Activated CD4-positive, alpha-beta memory T cell treated with anti-CD3 and anti-CD28 coated beads for 36 hours (primary cell): ENCODE results near the gene SP8. TPM values are rescaled to one million over a fixed set of nuclear protein-coding genes. Genes with fewer than 3 reads are reported as not detected.

Experiments
- CTCF ChIA-PET: fragments of 350-600 bp; sonication (Branson Sonifier 250); formaldehyde crosslinking; loops from one replicate; lab custom pipeline; 2021; ENCODE audit warnings: antibody characterized with exemption, inconsistent platforms; lab: Charles Lee
- POLR2A ChIA-PET: fragments of 350-600 bp; sonication (Branson Sonifier 250); formaldehyde crosslinking; loops from one replicate; lab custom pipeline; 2021; ENCODE audit warnings: antibody characterized with exemption; lab: Charles Lee
- DNase-seq: peaks from one replicate; pipeline ENCODE4 v3.0.0-alpha.2; 2020
- H3K27ac Mint-ChIP-seq: one replicate; pipeline ENCODE4 v1.8.0; 2021; ENCODE audit warnings: mixed read lengths
- H3K27me3 Mint-ChIP-seq: one replicate; pipeline ENCODE4 v1.8.0; 2021; ENCODE audit warnings: mixed read lengths
- H3K36me3 Mint-ChIP-seq: one replicate; pipeline ENCODE4 v1.8.0; 2021; ENCODE audit warnings: mixed read lengths
- H3K4me1 Mint-ChIP-seq: one replicate; pipeline ENCODE4 v1.8.0; 2021; ENCODE audit warnings: low read depth, mixed read lengths
- H3K4me3 Mint-ChIP-seq: one replicate; pipeline ENCODE4 v1.8.0; 2021; ENCODE audit warnings: mild to moderate bottlenecking, mixed read lengths
- H3K9me3 Mint-ChIP-seq: one replicate; pipeline ENCODE4 v1.8.0; 2021; ENCODE audit warnings: mixed read lengths
- intact Hi-C: fragments of 100-400 bp; cut with micrococcal nuclease; formaldehyde crosslinking; loops from one replicate; pipeline ENCODE4 v1.15.1; 2023
- total RNA-seq, 2 experiments: library from RNA; stranded (reverse); gene quantifications; one replicate each; pipeline ENCODE4 v1.2.3, GENCODE V29; 2021

SP8 gene
- total RNA-seq, 2 experiments from 2014 or later = not detected

- ChIA-PET POLR2A (no interaction called here), CTCF (no interaction called here)
- H3K4me1 Mint-ChIP-seq = peaks cover 15% of the 10 kb centered on the region
- no peak overlapping the region for H3K4me3 Mint-ChIP-seq
- peaks cover 12% of the 10 kb centered on the region for H3K36me3 Mint-ChIP-seq
- intact Hi-C loops = loop anchor here (5.0 to 10.0 kb wide), 2 partner anchors 749 to 1678 kb away; partner anchors contain the start of genes DNAH11 and TWIST1
- no peak overlapping the region for H3K27ac Mint-ChIP-seq
- peaks cover 3% of the 10 kb centered on the region for H3K9me3 Mint-ChIP-seq
- no peak for DNase-seq
- H3K27me3 Mint-ChIP-seq = peaks cover 77% of the 10 kb centered on the region
These were observed 6.6 kb upstream of the SP8 start for GRCh38 chr7:20793248-20793647.

- ChIA-PET POLR2A (no interaction called here), CTCF (interaction anchor here (0.6 kb wide), 1 partner anchor 457 kb away, joined by 3 read pairs; no protein-coding TSS in a partner anchor)
- H3K9me3 Mint-ChIP-seq = peaks cover 3% of the 10 kb centered on the region
- H3K27ac Mint-ChIP-seq = no peak overlapping the region
- no peak overlapping the region for H3K4me3 Mint-ChIP-seq
- peaks cover 12% of the 10 kb centered on the region for H3K36me3 Mint-ChIP-seq
- H3K4me1 Mint-ChIP-seq = peaks cover 11% of the 10 kb centered on the region
- peaks cover 82% of the 10 kb centered on the region for H3K27me3 Mint-ChIP-seq
- DNase-seq = no peak
- intact Hi-C loops = loop anchor here (5.0 to 10.0 kb wide), 2 partner anchors 751 to 1677 kb away; partner anchors contain the start of genes DNAH11 and TWIST1
These were observed 5.1 kb upstream of the SP8 start for GRCh38 chr7:20791538-20792434.

- ChIA-PET POLR2A (no interaction called here), CTCF (no interaction called here)
- peaks cover 3% of the 10 kb centered on the region for H3K9me3 Mint-ChIP-seq
- DNase-seq = no peak
- intact Hi-C loops = loop anchor here (5.0 to 10.0 kb wide), 2 partner anchors 752 to 1676 kb away; partner anchors contain the start of genes DNAH11 and TWIST1
- no peak overlapping the region for H3K4me3 Mint-ChIP-seq
- peaks cover 81% of the 10 kb centered on the region for H3K27me3 Mint-ChIP-seq
- peaks cover 12% of the 10 kb centered on the region for H3K36me3 Mint-ChIP-seq
- H3K4me1 Mint-ChIP-seq = peaks cover 20% of the 10 kb centered on the region
- H3K27ac Mint-ChIP-seq = no peak overlapping the region
These were observed 3.7 kb upstream of the SP8 start for GRCh38 chr7:20790375-20790774.

- no peak overlapping the region for H3K27ac Mint-ChIP-seq
- H3K9me3 Mint-ChIP-seq = no peaks in the 10 kb centered on the region
- POLR2A ChIA-PET = no interaction called here
- CTCF ChIA-PET = no interaction called here
- intact Hi-C loops = loop anchor here (10.0 kb wide), 2 partner anchors 454 to 1216 kb away; partner anchors contain the start of gene ITGB8
- H3K4me3 Mint-ChIP-seq = no peak overlapping the region
- peaks cover 73% of the 10 kb centered on the region for H3K27me3 Mint-ChIP-seq
- no peak for DNase-seq
- peaks cover 24% of the 10 kb centered on the region for H3K4me1 Mint-ChIP-seq
- H3K36me3 Mint-ChIP-seq = peaks cover 17% of the 10 kb centered on the region
These were observed 1.8 kb upstream of the SP8 start for GRCh38 chr7:20788420-20788990.

- CTCF ChIA-PET = no interaction called here
- Mint-ChIP-seq H3K9me3 (no peaks in the 10 kb centered on the region), H3K27me3 (peaks cover 74% of the 10 kb centered on the region), H3K4me1 (peaks cover 26% of the 10 kb centered on the region), H3K36me3 (peaks cover 14% of the 10 kb centered on the region), H3K4me3 (no peak overlapping the region), H3K27ac (no peak overlapping the region)
- POLR2A ChIA-PET = no interaction called here
- DNase-seq = no peak
- intact Hi-C loops = loop anchor here (10.0 kb wide), 2 partner anchors 453 to 1217 kb away; partner anchors contain the start of gene ITGB8
These were observed 1.2 kb upstream of the SP8 start for GRCh38 chr7:20787660-20788419.

- H3K27me3 Mint-ChIP-seq = peaks cover 73% of the 10 kb centered on the region
These were observed 286 bp downstream of the SP8 start for GRCh38 chr7:20786421-20786778.

GRCh38 chr7:20786049-20786412, 655 bp downstream of the SP8 start:
- POLR2A ChIA-PET = no interaction called here
- peak overlapping the region; percentile 53 for H3K4me3 Mint-ChIP-seq
- intact Hi-C loops = loop anchor here (1.0 to 10.0 kb wide), 3 partner anchors 10 to 1219 kb away; partner anchors contain the start of gene ITGB8
- peaks cover 69% of the 10 kb centered on the region for H3K27me3 Mint-ChIP-seq
- peak overlapping the region; percentile 40 for H3K27ac Mint-ChIP-seq
- peaks cover 24% of the 10 kb centered on the region for H3K4me1 Mint-ChIP-seq
- H3K9me3 Mint-ChIP-seq = no peaks in the 10 kb centered on the region
- CTCF ChIA-PET = interaction anchor here (0.7 kb wide), 1 partner anchor 317 kb away, joined by 3 read pairs; no protein-coding TSS in a partner anchor
- no peak for DNase-seq
- H3K36me3 Mint-ChIP-seq = peaks cover 11% of the 10 kb centered on the region

More at GRCh38 chr7:20786421-20786778, 286 bp downstream of the SP8 start:
- CTCF ChIA-PET = interaction anchor here (0.7 kb wide), 1 partner anchor 317 kb away, joined by 3 read pairs; no protein-coding TSS in a partner anchor
- Mint-ChIP-seq H3K9me3 (no peaks in the 10 kb centered on the region), H3K4me3 (peak overlapping the region; percentile 53), H3K36me3 (peaks cover 14% of the 10 kb centered on the region), H3K27ac (peak overlapping the region; percentile 25), H3K4me1 (peaks cover 26% of the 10 kb centered on the region)
- POLR2A ChIA-PET = no interaction called here
- no peak for DNase-seq
- intact Hi-C loops = loop anchor here (1.0 to 10.0 kb wide), 3 partner anchors 10 to 1218 kb away; partner anchors contain the start of gene ITGB8

GRCh38 chr7:20785157-20786048, 1.3 kb downstream of the SP8 start:
- POLR2A ChIA-PET = no interaction called here
- peaks cover 11% of the 10 kb centered on the region for H3K36me3 Mint-ChIP-seq
- intact Hi-C loops = loop anchor here (1.0 to 10.0 kb wide), 3 partner anchors 11 to 1219 kb away; partner anchors contain the start of gene ITGB8
- H3K27ac Mint-ChIP-seq = peak overlapping the region; percentile 40
- H3K4me1 Mint-ChIP-seq = peaks cover 24% of the 10 kb centered on the region
- H3K27me3 Mint-ChIP-seq = peaks cover 69% of the 10 kb centered on the region
- no peaks in the 10 kb centered on the region for H3K9me3 Mint-ChIP-seq
- CTCF ChIA-PET = no interaction called here
- H3K4me3 Mint-ChIP-seq = peak overlapping the region; percentile 60
- no peak for DNase-seq

GRCh38 chr7:20784388-20785156, 2.1 kb downstream of the SP8 start:
- intact Hi-C loops = loop anchor here (10.0 kb wide), 2 partner anchors 450 to 1220 kb away; partner anchors contain the start of gene ITGB8
- Mint-ChIP-seq H3K4me1 (peaks cover 22% of the 10 kb centered on the region), H3K9me3 (no peaks in the 10 kb centered on the region), H3K27me3 (peaks cover 69% of the 10 kb centered on the region), H3K27ac (no peak overlapping the region), H3K4me3 (no peak overlapping the region), H3K36me3 (peaks cover 6% of the 10 kb centered on the region)
- ChIA-PET POLR2A (no interaction called here), CTCF (no interaction called here)
- peak; percentile 36 for DNase-seq

- POLR2A ChIA-PET = no interaction called here
- H3K36me3 Mint-ChIP-seq = peaks cover 6% of the 10 kb centered on the region
- H3K4me1 Mint-ChIP-seq = peaks cover 22% of the 10 kb centered on the region
- CTCF ChIA-PET = no interaction called here
- H3K4me3 Mint-ChIP-seq = peak overlapping the region; percentile 52
- no peak for DNase-seq
- no peaks in the 10 kb centered on the region for H3K9me3 Mint-ChIP-seq
- intact Hi-C loops = loop anchor here (10.0 kb wide), 2 partner anchors 449 to 1221 kb away; partner anchors contain the start of gene ITGB8
- no peak overlapping the region for H3K27ac Mint-ChIP-seq
- peaks cover 73% of the 10 kb centered on the region for H3K27me3 Mint-ChIP-seq
These were observed 2.8 kb downstream of the SP8 start for GRCh38 chr7:20783700-20784387.
